Prostate gland (tissue), 2 donors: ENCODE results near the gene CFAP126.

Source experiments
- CTCF ChIP-seq, 4 experiments: fragments of 200-600 bp in 2 of 4; fragments of 450-650 bp in 2 of 4; sonication (generic) in 2 of 4; IDR thresholded peaks; 1 replicate in 3 of 4; 2 replicates in 1 of 4; pipeline ENCODE4 v1.5.1; 2016 to 2019; ENCODE audit warnings: antibody characterized with exemption in 4 of 4, mild to moderate bottlenecking in 2 of 4, moderate library complexity in 2 of 4
- POLR2AphosphoS5 ChIP-seq: sonication (generic); formaldehyde crosslinking; IDR thresholded peaks from one replicate; pipeline ENCODE4 v1.6.1; 2017; ENCODE audit warnings: antibody characterized with exemption

GRCh38 chr1:161402446-161402845 is 34.8 kb upstream of the CFAP126 start:
- no peak for TF ChIP-seq CTCF (IDR thresholded peaks at IDR 0.05)
- TF ChIP-seq POLR2AphosphoS5: no peak
